ENCODE results near the gene DGCR8. TPM values are rescaled to one million over a fixed set of nuclear protein-coding genes. Genes with fewer than 3 reads are reported as not detected.
A peak's percentile ranks its signal among the peaks of the same experiment; 100 is the strongest.

The DGCR8 gene
- total RNA-seq, 1 donor from 2014 or later, result 29.5 TPM

DNA sequence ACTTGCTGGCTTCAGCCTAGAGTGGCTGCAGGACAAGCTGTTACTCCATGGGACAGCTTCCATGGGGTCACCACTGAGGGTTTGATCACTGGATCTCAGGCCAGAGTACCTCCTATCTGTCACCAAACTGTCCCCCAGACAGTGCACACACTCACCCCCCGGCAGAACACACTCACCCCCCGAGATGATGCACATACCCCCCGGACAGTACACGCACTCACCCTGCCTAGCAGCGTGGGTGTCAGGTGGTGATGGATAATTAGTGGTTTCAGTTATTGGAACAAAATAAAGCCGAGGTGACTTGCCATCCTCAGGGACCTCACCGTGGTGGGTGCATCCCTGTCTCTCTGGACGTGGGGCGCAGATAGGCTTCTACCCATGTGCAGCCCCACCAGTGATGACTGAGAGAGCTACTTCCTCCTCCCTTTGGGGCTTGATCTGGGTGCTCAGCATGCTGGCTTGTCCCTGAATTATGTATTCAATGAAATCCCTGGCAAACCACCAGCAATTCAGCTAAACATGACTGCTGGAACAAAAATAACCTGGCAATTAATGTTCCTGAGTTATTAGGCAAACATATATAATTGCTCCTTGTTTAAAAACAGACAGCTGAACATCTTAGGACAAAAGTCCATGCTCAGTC, 40.2 kb upstream of the DGCR8 start:
- TF ChIP-seq, protein P1, sequence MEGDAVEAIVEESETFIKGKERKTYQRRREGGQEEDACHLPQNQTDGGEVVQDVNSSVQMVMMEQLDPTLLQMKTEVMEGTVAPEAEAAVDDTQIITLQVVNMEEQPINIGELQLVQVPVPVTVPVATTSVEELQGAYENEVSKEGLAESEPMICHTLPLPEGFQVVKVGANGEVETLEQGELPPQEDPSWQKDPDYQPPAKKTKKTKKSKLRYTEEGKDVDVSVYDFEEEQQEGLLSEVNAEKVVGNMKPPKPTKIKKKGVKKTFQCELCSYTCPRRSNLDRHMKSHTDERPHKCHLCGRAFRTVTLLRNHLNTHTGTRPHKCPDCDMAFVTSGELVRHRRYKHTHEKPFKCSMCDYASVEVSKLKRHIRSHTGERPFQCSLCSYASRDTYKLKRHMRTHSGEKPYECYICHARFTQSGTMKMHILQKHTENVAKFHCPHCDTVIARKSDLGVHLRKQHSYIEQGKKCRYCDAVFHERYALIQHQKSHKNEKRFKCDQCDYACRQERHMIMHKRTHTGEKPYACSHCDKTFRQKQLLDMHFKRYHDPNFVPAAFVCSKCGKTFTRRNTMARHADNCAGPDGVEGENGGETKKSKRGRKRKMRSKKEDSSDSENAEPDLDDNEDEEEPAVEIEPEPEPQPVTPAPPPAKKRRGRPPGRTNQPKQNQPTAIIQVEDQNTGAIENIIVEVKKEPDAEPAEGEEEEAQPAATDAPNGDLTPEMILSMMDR (IDR thresholded peaks at IDR 0.05), result no peak
- peaks cover 81% of the 10 kb centered on the region for H3K36me3 ChIP-seq
- H3K27me3 ChIP-seq (ENCODE audit: low read depth), result no peaks in the 10 kb centered on the region
- no peak overlapping the region for H3K27ac ChIP-seq
- H3K4me1 ChIP-seq, result no peaks in the 10 kb centered on the region
- ATAC-seq, result no peak
- intact Hi-C loops (cut with DNase I), result no loop called here
- no peak for DNase-seq
- no peaks in the 10 kb centered on the region for H3K9me3 ChIP-seq
- H3K4me3 ChIP-seq, result no peak overlapping the region

DNA sequence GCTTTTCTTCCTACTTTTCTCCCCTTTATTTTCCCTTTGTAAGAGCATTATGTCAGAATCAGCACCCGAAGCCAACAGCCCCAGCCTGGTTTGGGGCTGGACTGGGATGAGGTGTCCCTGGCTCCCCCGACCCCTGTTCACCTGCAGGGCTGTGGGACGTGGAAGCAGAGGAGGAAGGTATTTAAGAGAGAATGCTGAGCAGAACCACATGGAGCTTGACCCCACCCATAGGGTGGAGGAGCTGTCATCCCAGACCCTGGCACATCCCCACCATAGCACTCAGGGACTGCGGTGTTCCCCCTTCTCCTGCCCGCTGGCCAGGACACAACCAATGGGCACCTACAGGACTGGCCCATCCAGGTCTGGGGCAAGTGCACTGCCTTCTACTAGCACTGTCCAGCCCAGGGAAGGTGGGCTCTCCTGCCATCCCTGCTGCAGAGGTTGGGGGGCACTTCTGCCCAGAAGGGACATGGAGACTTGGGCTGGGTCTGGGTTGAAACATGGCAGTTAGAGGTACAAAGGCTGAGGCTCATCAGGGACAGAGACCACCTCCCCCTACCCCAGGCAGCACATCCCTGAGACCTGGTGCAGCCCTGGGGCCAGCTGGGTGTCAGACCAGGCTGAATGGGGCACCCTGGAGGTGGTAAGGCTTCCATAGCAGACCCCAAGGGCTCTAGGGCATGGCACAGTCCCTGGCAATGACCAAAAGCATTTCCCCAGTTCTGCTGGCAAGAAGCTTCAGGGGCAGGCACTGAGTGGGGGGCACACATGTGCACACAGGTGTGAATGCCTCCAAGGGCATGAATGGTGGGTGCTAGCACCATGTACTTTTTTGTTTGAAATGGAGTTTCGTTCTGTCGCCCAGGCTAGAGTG, 39.5 kb upstream of the DGCR8 start:
- peaks cover 87% of the 10 kb centered on the region for H3K36me3 ChIP-seq
- peak in 1 of 2 donors; percentile 13 for ATAC-seq
- DNase-seq, result no peak
- no peak overlapping the region for H3K4me3 ChIP-seq
- intact Hi-C loops (cut with DNase I), result no loop called here
- H3K4me1 ChIP-seq, result no peaks in the 10 kb centered on the region
- H3K9me3 ChIP-seq, result no peaks in the 10 kb centered on the region
- H3K27me3 ChIP-seq (ENCODE audit: low read depth), result no peaks in the 10 kb centered on the region
- H3K27ac ChIP-seq, result no peak overlapping the region
- TF ChIP-seq, protein P1 (IDR thresholded peaks at IDR 0.05), result no peak

DNA sequence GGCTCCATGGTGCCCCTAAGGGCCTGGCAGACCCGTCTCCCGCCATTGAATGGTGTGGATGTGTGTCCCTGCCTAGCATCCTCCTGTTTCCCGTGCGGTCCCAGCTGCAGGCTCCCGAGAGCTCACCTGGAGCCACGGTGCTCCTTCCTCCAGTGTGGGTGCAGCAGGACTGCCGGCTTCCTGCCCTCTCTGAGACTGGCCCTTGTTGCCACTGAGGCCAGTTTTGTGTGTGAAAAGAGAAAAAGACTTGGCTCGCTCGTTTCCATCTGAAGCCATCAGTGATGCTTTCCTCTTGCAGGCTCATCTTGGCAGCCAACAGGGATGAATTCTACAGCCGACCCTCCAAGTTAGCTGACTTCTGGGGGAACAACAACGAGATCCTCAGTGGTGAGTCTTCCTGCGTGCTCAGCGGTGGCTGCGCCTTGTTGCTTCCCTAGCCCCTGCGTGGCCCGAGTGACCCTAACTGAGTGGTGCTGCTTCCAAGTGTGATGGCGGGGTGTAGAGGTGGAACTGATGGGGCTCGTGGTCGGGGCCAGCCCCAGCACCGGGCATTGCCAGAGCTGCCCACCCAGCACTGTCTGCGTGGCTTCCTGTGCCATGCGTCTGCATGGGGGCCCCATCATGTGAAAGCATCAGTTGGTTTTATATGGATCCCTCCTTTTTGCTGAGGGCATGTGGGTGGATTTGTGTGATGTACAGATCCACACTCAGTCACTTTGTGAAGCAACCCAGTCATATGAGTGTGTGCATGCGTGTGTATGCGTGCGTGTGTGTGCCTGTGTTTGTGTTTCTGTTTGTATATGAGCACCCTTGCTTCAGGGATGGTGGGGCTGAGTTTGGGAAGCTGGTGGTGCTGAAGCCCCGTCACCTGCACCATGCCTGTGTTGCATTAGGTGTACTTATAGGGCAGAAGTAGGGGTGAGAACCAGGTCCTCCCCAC, 36.7 kb upstream of the DGCR8 start:
- no peaks in the 10 kb centered on the region for H3K27me3 ChIP-seq (ENCODE audit: low read depth)
- no peaks in the 10 kb centered on the region for H3K9me3 ChIP-seq
- H3K27ac ChIP-seq, result no peak overlapping the region
- intact Hi-C loops (cut with DNase I), result no loop called here
- DNase-seq, result no peak
- H3K36me3 ChIP-seq, result peaks cover 91% of the 10 kb centered on the region
- TF ChIP-seq, protein P1 (IDR thresholded peaks at IDR 0.05), result no peak
- ATAC-seq, result no peak
- no peaks in the 10 kb centered on the region for H3K4me1 ChIP-seq
- H3K4me3 ChIP-seq, result no peak overlapping the region

DNA sequence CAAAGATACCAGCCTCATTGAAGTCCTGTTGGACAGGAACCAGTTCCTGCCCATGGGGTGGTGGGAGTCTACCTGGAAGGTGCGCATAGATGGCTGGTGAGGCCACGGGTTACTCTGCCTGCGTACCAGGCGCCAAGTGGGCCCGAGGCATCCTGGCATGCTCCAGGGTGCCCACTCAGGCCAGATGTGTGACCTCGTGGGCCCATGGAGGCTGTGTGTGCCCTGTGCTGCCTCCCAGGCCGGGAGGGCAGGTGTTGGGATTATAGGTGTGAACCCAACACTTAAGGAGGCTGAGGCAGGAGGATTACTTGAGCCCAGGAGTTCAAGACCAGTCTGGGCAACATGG, 36.1 kb upstream of the DGCR8 start:
- no peaks in the 10 kb centered on the region for H3K4me1 ChIP-seq
- DNase-seq, result no peak
- no peak overlapping the region for H3K27ac ChIP-seq
- TF ChIP-seq, protein P1 (IDR thresholded peaks at IDR 0.05), result no peak
- intact Hi-C loops (cut with DNase I), result no loop called here
- H3K4me3 ChIP-seq, result no peak overlapping the region
- H3K27me3 ChIP-seq (ENCODE audit: low read depth), result no peaks in the 10 kb centered on the region
- H3K9me3 ChIP-seq, result no peaks in the 10 kb centered on the region
- H3K36me3 ChIP-seq, result peaks cover 90% of the 10 kb centered on the region
- no peak for ATAC-seq

DNA sequence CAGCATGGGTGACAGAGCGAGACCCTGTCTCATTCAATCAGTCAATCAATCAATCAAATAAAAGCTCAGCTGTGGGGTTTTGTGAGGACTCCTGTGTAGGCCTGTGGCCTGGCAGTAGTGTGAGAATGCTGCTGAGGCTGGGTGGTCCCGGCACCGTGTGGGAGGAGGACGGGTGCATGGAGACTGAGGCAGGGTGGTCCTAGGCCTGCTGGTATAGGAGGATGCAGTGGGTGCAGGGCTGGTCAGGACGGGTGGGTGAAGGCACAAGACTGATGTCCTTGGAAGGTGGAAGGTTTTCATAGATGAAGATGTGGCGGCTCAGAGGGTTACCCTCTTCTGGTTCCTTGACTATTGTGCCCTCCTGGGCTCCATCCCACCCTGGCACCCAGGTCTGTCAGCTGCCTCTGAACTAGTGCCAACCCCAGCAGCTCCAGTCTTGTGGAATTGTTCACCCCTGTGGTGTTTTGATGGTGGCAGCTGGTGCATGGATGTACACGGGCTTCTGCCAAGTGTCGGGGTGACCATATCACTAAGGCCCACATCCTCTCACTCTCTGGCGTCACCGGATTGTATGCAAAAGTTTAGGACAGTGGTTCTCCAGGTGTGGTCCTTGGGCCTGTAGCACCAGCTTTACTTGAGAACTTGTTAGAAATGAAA, 35.4 kb upstream of the DGCR8 start:
- intact Hi-C loops (cut with DNase I), result no loop called here
- Histone ChIP-seq H3K9me3 (no peaks in the 10 kb centered on the region), H3K27me3 (ENCODE audit: low read depth) (no peaks in the 10 kb centered on the region), H3K36me3 (peaks cover 90% of the 10 kb centered on the region), H3K4me1 (no peaks in the 10 kb centered on the region), H3K27ac (no peak overlapping the region), H3K4me3 (no peak overlapping the region)
- TF ChIP-seq, protein P1 (IDR thresholded peaks at IDR 0.05), result no peak
- ATAC-seq (peak in 1 of 2 donors; percentile 8), DNase-seq (no peak)
